DMS 273 (cell line): ENCODE data around the gene MYH16.
"Not testable (repeated sequence)": the region's sequence is repeated elsewhere in the genome, so short reads cannot be mapped to it uniquely, and the experiment has no call there.

Experiments used
- DNase-seq: peaks from one replicate; lab custom pipeline; 2025; ENCODE audit not compliant: unreplicated experiment; lab: John Stamatoyannopoulos, UW

Gene MYH16

GRCh38 chr7:99257675-99258074 is 15.0 kb upstream of the MYH16 start:
- no peak for DNase-seq

DNA sequence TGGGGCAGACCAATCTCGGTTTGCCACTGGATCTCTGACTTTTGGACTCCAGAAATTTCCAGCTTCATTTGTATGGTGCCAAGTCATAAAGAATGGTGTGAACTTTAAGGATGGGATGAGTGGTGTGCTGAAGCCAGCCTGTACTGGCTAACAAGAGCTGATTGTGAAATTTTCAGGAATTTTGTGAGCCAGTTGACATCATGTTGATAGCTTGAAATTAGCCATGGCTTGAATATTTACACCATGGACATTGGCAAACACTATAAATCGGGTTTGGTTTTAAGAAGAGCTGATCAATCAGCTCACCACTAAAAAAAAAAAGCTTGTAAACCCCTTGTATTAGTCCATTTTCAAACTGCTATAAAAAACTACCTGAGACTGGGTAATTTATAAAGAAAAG is 14.1 kb upstream of the MYH16 start:
- DNase-seq: no peak

DNA sequence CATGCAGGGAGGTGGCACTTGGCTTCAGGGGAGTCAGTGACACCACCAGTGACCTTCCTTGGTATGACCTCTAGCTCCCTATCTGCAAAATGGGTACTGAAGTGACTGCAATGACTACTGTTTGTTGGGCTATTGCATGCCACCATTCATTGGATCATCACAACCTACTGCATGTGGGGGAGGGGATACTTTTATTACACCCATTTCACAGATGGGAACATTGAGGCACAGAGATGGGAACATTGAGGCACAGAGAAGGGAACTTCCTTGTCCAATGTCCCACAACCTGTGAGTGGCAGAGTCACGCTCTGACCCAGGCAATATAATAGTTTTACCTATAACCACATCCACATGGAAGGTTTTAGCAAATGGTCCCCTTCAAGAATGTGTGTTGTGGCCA is 12.2 kb upstream of the MYH16 start:
- DNase-seq: no peak

- DNase-seq: no peak
These were observed 11.0 kb upstream of the MYH16 start for GRCh38 chr7:99261646-99262045.

DNA sequence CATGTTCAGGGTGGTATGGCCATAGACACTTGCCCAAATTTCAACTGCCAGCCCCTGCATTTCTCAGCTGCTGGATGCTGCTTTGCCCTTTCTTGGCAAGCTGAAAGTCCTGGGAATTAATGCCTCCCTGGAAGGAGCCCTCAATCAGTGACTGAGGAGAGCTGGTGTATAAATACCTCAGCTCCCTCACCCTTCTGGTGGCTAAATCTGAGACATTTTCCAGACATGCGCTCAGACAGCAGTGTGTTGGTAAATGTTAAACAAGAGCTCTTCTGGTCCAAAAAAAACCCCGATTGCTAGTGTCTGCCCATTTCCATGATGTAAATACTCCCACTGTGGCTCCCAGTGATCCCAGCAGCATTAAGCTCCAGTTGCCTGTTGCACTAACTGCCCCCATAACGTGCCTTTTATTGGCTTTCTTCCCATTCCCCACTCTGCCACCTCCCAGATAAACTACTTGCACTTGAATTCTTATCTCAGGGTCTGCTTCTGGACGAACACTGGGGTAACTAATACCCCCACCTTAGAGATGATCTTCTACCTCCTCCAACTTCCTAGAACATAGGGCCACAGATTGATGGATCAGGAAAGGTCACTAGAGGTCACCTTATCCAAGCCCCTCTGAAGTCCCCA is 6.7 kb upstream of the MYH16 start:
- no peak for DNase-seq

DNA sequence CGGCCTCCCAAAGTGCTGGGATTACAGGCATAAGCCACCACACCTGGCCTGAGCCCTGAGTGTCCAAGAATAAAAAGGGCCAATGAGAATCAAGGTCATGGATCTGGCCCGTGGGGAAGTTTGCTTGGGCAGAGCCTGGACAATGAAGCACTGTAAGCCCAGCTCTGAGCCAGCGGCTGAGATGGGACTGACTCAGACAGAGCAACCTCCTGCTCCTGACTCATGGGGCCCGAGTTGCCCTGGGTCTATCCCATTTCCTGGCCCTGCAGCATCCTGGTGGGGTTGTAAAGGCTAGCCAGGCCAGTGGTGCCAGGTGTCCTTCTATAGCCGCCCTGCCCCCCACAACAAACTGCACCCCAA is 5.2 kb upstream of the MYH16 start:
- DNase-seq: no peak

DNA sequence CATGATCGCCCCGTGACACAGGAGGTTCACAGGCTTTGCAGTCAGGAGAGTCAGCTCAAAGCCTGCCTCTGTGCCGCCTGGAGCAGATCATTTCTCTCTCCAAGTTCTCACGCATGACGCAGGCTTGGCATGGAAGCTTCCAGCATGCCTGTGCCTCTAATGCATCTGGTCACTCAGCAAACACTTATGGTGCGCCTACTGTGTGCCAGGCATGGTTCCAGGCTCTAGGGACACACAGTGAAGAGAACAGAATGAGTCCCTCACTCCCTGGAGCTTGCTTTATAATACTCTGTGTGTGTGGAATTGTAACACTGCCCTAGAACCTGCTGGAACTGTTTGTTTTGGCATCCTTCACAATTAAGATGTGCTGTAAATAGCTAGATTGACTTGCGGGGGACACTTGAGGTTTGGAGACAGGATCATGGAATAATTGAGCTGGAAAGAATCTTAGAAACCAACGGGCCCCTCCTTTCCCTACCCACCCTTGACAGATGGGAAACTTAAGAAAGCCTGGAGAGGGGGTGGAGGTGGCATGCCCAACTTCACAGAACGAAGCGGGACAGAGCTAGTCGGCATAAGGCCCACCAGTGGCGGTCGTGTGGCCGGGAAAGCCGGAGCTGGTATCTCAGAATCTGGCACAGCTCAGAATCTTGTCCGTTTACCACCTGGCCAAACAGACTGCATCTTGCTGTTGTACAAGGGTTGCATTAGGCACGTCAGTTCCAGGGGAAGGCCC is 4.6 kb upstream of the MYH16 start:
- DNase-seq: peak; percentile 90

DNA sequence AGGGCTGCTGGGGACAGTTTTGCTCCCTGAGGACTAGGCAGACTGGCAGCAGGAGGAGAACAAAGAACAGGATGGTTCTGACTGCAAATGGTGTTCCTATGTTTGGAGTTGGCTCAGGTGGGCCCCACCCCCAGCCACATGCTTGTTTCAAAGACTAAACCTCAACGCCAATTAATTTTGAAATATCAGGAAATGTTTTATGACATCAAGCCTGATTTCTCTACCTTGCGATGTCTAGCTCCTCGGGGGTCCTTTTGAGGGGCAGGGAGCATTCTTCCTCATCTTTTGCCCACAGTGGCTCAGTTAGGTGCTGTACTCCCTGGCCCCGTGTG is 4.1 kb upstream of the MYH16 start:
- DNase-seq: no peak

DNA sequence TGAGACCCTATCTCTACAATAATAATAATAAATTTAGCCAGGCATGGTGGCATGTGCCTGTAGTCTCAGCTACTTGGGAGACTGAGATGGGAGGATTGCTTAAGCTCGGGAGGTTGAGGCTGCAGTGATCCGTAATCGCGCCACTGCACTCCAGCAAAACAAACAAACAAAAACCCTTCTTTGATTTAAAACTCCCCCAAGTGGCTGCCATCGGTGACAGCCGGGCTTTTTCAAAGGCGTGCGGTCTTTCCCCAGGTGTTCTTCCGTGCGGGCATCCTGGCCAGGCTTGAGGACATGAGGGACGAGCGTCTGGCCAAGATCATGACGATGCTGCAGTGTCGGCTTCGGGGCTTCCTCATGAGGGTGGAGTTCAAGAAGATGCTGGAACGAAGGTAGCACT is 1.9 kb upstream of the MYH16 start:
- DNase-seq: no peak

DNA sequence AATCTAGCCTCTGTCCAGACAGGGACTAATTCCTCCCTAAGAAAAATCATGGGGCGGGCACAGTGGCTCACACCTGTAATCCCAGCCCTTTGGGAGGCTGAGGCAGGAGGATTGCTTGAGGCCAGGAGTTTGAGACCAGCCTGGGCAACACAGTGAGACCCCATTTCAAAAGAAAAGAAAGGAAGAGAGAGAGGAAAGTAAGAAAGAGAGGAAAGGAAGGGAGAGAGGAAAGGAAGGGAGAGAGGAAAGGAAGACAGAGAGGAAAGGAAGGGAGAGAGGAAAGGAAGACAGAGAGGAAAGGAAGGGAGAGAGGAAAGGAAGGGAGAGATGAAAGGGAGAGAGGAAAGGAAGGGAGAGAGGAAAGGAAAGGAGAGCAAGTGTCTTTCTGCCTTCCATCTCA is 922 bp downstream of the MYH16 start:
- not testable (repeated sequence) for DNase-seq

DNA sequence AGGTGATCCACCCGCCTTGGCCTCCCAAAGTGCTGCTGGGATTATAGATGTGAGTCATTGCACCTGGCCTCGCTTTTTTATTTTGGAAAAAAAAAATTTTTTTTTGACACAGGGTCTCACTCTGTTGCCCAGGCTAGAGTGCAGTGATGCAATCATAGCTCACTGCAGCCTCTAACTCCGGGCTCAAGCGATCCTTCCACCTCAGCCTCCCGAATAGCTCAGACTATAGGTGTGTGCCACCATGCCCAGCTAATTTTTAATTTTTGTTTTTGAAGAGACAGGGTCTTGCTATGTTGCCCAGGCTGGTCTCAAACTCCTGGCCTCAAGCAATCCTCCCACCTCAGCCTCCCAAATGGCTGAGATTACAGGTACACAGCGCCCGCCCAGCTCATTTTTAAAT is 2.3 kb downstream of the MYH16 start:
- not testable (repeated sequence) for DNase-seq

- DNase-seq: no peak
These were observed 2.9 kb downstream of the MYH16 start for GRCh38 chr7:99275496-99275895.

GRCh38 chr7:99278180-99278579 is 5.5 kb downstream of the MYH16 start:
- peak; percentile 21 for DNase-seq

DNA sequence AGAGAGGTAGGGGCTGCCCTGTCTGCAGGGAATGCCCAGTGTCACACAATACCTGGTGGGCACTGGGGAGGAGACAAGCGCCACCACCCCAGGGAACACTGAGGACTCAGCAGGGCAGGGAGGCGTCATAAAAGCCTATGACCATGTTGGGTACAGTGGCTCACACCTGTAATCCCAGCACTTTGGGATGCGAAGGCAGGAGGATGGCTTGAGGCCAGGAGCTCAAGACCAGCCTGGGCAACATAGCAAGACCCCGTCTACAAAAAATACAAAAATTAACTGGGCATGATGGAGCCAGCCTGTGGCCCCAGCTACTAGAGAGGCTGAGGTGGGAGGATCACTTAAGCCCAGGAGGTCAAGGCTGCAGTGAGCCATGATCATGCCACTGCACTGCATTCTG is 11.5 kb downstream of the MYH16 start:
- not testable (repeated sequence) for DNase-seq

- DNase-seq: no peak
These were observed 15.3 kb downstream of the MYH16 start for GRCh38 chr7:99287779-99288534.

DNA sequence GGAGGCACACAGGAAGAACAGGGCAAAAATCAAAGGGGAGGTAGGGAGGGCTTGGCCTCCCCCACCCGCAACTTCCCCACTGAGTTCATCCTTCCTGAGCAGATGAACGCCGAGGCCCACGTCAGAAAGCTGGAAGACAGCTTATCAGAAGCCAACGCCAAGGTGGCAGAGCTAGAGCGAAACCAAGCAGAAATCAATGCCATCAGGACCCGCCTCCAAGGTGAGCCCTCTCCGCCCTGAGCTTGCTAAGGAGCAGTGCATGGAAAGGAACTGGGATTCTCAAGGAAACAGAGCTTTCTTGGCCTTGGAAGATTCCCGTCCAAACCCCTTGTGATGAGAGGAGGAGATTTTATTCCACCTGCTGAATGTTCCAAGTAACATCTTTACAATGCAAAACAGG is 16.5 kb downstream of the MYH16 start:
- no peak for DNase-seq

DNA sequence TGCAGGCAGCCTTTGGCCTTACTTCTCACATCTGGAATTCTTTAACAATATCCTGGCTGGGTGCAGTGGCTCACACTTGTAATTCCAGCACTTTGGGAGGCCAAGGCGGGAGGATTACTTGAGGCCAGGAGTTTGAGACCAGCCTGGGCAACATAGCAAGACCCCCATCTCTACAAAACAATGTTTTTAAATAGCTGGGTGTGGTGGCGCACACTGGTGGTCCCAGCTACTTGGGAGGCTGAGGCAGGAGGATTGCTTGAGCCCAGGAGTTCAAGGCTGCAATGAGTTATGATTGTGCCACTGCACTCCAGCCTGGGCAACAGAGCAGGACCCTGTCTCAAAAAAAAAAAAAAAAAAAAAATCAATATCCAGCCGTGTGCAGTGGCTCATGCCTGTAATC is 17.5 kb downstream of the MYH16 start:
- DNase-seq: not testable (repeated sequence)

- no peak for DNase-seq
These were observed 18.5 kb downstream of the MYH16 start for GRCh38 chr7:99290980-99291607.

- no peak for DNase-seq
These were observed 19.5 kb downstream of the MYH16 start for GRCh38 chr7:99292127-99292526.

DNA sequence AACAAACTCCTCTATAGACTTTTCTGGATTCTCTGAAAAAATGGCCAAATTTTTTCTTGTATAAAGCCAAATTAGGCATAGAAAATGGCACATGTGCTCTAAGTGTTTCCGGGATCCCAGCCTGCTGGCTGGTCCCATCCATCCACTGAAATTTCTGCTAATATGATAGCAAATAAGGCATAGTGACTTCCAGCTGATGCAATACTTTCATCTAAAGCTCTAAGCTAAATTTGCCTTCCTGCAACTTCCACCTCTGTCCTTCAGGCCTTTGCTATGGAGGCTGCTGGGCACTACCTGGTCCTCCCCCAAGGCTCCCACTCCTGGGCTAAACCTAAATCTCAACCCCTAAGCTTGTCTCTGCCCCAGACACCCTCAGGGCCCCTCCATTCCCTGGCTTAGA is 20.5 kb downstream of the MYH16 start:
- DNase-seq: no peak

- no peak for DNase-seq
These were observed 21.0 kb downstream of the MYH16 start for GRCh38 chr7:99293650-99294049.

GRCh38 chr7:99296471-99296870 is 23.8 kb downstream of the MYH16 start:
- no peak for DNase-seq
